DND-41 (cell line): Measurements from ENCODE around the gene RIT1.

Experiments used
- ATAC-seq: fragments of 200-7000 bp; cut with Tn5 transposase; 3 replicates; pipeline ENCODE4 v1.9.1; 2021; ENCODE audit warnings: low read depth; ENCODE audit not compliant: insufficient read depth
- DNase-seq: peaks from one replicate; pipeline ENCODE4 v3.0.0-alpha.2; 2020
- H2AFZ ChIP-seq: 2 replicates; pipeline ENCODE4 v1.6.0; 2012; ENCODE audit warnings: low read depth, low read length
- H3K27ac ChIP-seq: 2 replicates; pipeline ENCODE4 v1.5.1; 2012; ENCODE audit warnings: low read length, inconsistent platforms
- H3K27me3 ChIP-seq: fragments of 200-600 bp; sonication (generic); 2 replicates; pipeline ENCODE4 v1.6.0; 2012; ENCODE audit warnings: low read length, mild to moderate bottlenecking, inconsistent platforms; ENCODE audit not compliant: insufficient read depth, poor library complexity
- H3K36me3 ChIP-seq: 2 replicates; pipeline ENCODE4 v1.5.1; 2012; ENCODE audit warnings: low read length, inconsistent platforms; ENCODE audit not compliant: insufficient read depth
- H3K4me1 ChIP-seq: 2 replicates; pipeline ENCODE4 v1.5.1; 2012; ENCODE audit warnings: mild to moderate bottlenecking, low read length; ENCODE audit not compliant: insufficient read depth
- H3K4me2 ChIP-seq: 2 replicates; pipeline ENCODE4 v1.6.0; 2012; ENCODE audit warnings: mild to moderate bottlenecking, moderate library complexity, low read length, inconsistent platforms; ENCODE audit not compliant: insufficient read depth
- H3K4me3 ChIP-seq, 2 experiments: fragments of 200-600 bp in 1 of 2; shearing (Covaris generic) in 1 of 2; 2 replicates each; pipeline ENCODE4 v1.5.1; 2012 to 2016; ENCODE audit warnings: inconsistent platforms in 2 of 2, low read length in 2 of 2, mild to moderate bottlenecking in 2 of 2, low read depth in 1 of 2, moderate library complexity in 1 of 2
- H3K79me2 ChIP-seq: 2 replicates; pipeline ENCODE4 v1.6.0; 2012; ENCODE audit warnings: low read length, inconsistent platforms; ENCODE audit not compliant: insufficient read depth
- H3K9ac ChIP-seq: 2 replicates; pipeline ENCODE4 v1.6.0; 2012; ENCODE audit warnings: low read depth, mild to moderate bottlenecking, inconsistent platforms, low read length, moderate library complexity
- H3K9me3 ChIP-seq: 2 replicates; pipeline ENCODE4 v1.5.1; 2012; ENCODE audit warnings: low read length, moderate library complexity, mild to moderate bottlenecking, inconsistent platforms; ENCODE audit not compliant: insufficient read depth, severe bottlenecking
- H4K20me1 ChIP-seq: 2 replicates; pipeline ENCODE4 v1.6.0; 2012; ENCODE audit warnings: low read length; ENCODE audit not compliant: insufficient read depth
- EZH2 ChIP-seq: IDR thresholded peaks from 3 replicates; pipeline ENCODE4 v1.6.1; 2012; ENCODE audit warnings: borderline replicate concordance, low read depth, mild to moderate bottlenecking, moderate library complexity, low read length, inconsistent platforms; ENCODE audit not compliant: severe bottlenecking
- TF ChIP-seq, protein P1 (sequence below): IDR thresholded peaks from 2 replicates; pipeline ENCODE4 v1.5.1; 2012; ENCODE audit warnings: borderline replicate concordance, low read length, moderate library complexity, mild to moderate bottlenecking; ENCODE audit not compliant: poor library complexity, severe bottlenecking; ENCODE audit errors: extremely low read depth

The RIT1 gene

DNA sequence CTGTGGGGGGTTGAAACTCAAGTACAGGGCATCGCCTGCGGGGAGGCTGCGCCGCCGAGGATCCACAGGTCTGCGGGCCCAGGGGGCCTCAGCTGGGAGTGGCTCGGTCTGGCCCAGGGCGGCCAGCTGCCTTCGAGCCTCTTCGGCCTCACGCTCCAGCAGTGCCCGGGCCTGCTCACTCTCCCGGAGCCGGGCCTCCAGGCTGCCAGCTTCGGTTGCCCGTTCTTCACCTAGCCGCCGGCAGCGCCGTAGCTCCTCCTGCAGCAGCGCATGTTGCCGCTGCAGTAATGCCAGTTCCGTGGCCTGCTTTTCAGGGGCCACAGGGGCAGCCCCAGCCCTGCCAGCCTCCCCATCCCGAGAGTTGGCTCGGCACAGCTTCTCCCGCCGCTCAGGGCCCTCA is 39.7 kb upstream of the RIT1 start:
- H3K36me3 ChIP-seq: peaks cover 86% of the 10 kb centered on the region
- DNase-seq: no peak
- H3K9ac ChIP-seq: no peak overlapping the region
- H2AFZ ChIP-seq: no peak overlapping the region
- no peak for ATAC-seq
- no peaks in the 10 kb centered on the region for H3K4me1 ChIP-seq
- H3K27me3 ChIP-seq: no peaks in the 10 kb centered on the region
- no peak overlapping the region for H3K27ac ChIP-seq
- no peak overlapping the region for H3K4me3 ChIP-seq
- TF ChIP-seq, protein P1, sequence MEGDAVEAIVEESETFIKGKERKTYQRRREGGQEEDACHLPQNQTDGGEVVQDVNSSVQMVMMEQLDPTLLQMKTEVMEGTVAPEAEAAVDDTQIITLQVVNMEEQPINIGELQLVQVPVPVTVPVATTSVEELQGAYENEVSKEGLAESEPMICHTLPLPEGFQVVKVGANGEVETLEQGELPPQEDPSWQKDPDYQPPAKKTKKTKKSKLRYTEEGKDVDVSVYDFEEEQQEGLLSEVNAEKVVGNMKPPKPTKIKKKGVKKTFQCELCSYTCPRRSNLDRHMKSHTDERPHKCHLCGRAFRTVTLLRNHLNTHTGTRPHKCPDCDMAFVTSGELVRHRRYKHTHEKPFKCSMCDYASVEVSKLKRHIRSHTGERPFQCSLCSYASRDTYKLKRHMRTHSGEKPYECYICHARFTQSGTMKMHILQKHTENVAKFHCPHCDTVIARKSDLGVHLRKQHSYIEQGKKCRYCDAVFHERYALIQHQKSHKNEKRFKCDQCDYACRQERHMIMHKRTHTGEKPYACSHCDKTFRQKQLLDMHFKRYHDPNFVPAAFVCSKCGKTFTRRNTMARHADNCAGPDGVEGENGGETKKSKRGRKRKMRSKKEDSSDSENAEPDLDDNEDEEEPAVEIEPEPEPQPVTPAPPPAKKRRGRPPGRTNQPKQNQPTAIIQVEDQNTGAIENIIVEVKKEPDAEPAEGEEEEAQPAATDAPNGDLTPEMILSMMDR: no peak
- no peak for TF ChIP-seq EZH2
- no peak overlapping the region for H3K4me2 ChIP-seq
- H3K9me3 ChIP-seq: no peaks in the 10 kb centered on the region
- no peaks in the 10 kb centered on the region; the same call in 1 of the 2 replicates for H3K79me2 ChIP-seq
- peaks cover 23% of the 10 kb centered on the region for H4K20me1 ChIP-seq

- no peaks in the 10 kb centered on the region for H3K4me1 ChIP-seq
- H3K9ac ChIP-seq: no peak overlapping the region
- no peaks in the 10 kb centered on the region for H3K79me2 ChIP-seq
- no peak overlapping the region for H3K4me3 ChIP-seq
- H3K27me3 ChIP-seq: no peaks in the 10 kb centered on the region
- H3K4me2 ChIP-seq: no peak overlapping the region
- ATAC-seq (no peak), DNase-seq (no peak)
- no peak overlapping the region for H2AFZ ChIP-seq
- no peak overlapping the region for H3K27ac ChIP-seq
- TF ChIP-seq, protein P1: no peak
- TF ChIP-seq EZH2: no peak
- peaks cover 23% of the 10 kb centered on the region for H4K20me1 ChIP-seq
- H3K9me3 ChIP-seq: no peaks in the 10 kb centered on the region
- peaks cover 60% of the 10 kb centered on the region for H3K36me3 ChIP-seq
Observed at GRCh38 chr1:155947741-155948140, 36.6 kb upstream of the RIT1 start.

- no peaks in the 10 kb centered on the region for H3K4me1 ChIP-seq
- no peak overlapping the region for H2AFZ ChIP-seq
- no peaks in the 10 kb centered on the region for H3K27me3 ChIP-seq
- peaks cover 55% of the 10 kb centered on the region for H3K36me3 ChIP-seq
- TF ChIP-seq, protein P1: no peak
- TF ChIP-seq EZH2: no peak
- no peaks in the 10 kb centered on the region for H3K79me2 ChIP-seq
- no peak overlapping the region for H3K27ac ChIP-seq
- H3K4me3 ChIP-seq: no peak overlapping the region
- H3K4me2 ChIP-seq: no peak overlapping the region
- no peak for ATAC-seq
- H3K9ac ChIP-seq: no peak overlapping the region
- no peak for DNase-seq
- H3K9me3 ChIP-seq: no peaks in the 10 kb centered on the region
- H4K20me1 ChIP-seq: peaks cover 18% of the 10 kb centered on the region
Observed at GRCh38 chr1:155947292-155947691, 36.1 kb upstream of the RIT1 start.
